Panc1 (cell line): ENCODE measurements around the gene TXNDC11. TPM values are rescaled to one million over a fixed set of nuclear protein-coding genes. Genes with fewer than 3 reads are reported as not detected.

Experiments used
- ATAC-seq: fragments of 200-7000 bp; cut with Tn5 transposase; 2 replicates; pipeline ENCODE4 v1.9.1; 2020; ENCODE audit warnings: mild to moderate bottlenecking, moderate library complexity
- BruUV-seq: library from RNA; stranded (reverse); fragments of 400-500 nt; replicated peaks from 2 replicates; lab custom pipeline; 2021; lab: Mats Ljungman, UMichigan
- CTCF ChIA-PET: fragments of 300-600 bp; sonication (Branson Sonifier 250); formaldehyde crosslinking; loops from one replicate; lab custom pipeline; 2022; ENCODE audit warnings: antibody characterized with exemption; lab: Charles Lee
- POLR2A ChIA-PET: fragments of 300-600 bp; sonication (Branson Sonifier 250); formaldehyde crosslinking; loops from one replicate; lab custom pipeline; 2022; ENCODE audit warnings: antibody characterized with exemption; lab: Charles Lee
- DNase-seq: peaks from one replicate; pipeline ENCODE4 v3.0.0-alpha.2; 2010; ENCODE audit warnings: low read depth, low spot score
- H3K27ac ChIP-seq: 2 replicates; pipeline ENCODE4 v1.5.1; 2011; ENCODE audit warnings: mild to moderate bottlenecking, low read length, inconsistent platforms
- H3K27me3 ChIP-seq: fragments of 200-500 bp; sonication (Bioruptor generic); 2 replicates; pipeline ENCODE4 v1.6.0; 2014; ENCODE audit warnings: low read length, inconsistent platforms; ENCODE audit not compliant: control insufficient read depth, insufficient read depth
- H3K36me3 ChIP-seq: fragments of 200-500 bp; sonication (Bioruptor generic); 2 replicates; pipeline ENCODE4 v1.5.1; 2014; ENCODE audit warnings: inconsistent platforms, mild to moderate bottlenecking, low read length, moderate library complexity; ENCODE audit not compliant: control insufficient read depth, insufficient read depth
- H3K4me1 ChIP-seq: 2 replicates; pipeline ENCODE4 v1.5.1; 2011; ENCODE audit warnings: inconsistent platforms, mild to moderate bottlenecking, low read length, moderate library complexity; ENCODE audit not compliant: control insufficient read depth, insufficient read depth
- H3K4me3 ChIP-seq, 2 experiments: 2 replicates each; pipeline ENCODE4 v1.5.1; 2011 to 2012; ENCODE audit warnings: low read depth in 2 of 2, low read length in 2 of 2, mild to moderate bottlenecking in 2 of 2, inconsistent platforms in 1 of 2, moderate library complexity in 1 of 2
- H3K9me3 ChIP-seq: fragments of 200-500 bp; sonication (Bioruptor generic); 2 replicates; pipeline ENCODE4 v1.5.1; 2014; ENCODE audit warnings: low read depth, mild to moderate bottlenecking, inconsistent platforms, low read length, moderate library complexity; ENCODE audit not compliant: control insufficient read depth, insufficient read depth
- CTCF ChIP-seq: fragments of 450-650 bp; IDR thresholded peaks from 2 replicates; pipeline ENCODE4 v1.5.1; 2017; ENCODE audit warnings: mild to moderate bottlenecking
- POLR2AphosphoS5 ChIP-seq: IDR thresholded peaks from 2 replicates; pipeline ENCODE4 v1.6.1; 2012; ENCODE audit warnings: mild to moderate bottlenecking, low read depth, low read length, moderate library complexity
- REST ChIP-seq, 2 experiments: IDR thresholded peaks; 2 replicates each; pipeline ENCODE4 v1.6.1; 2011 to 2012; ENCODE audit warnings: low read depth in 2 of 2, control low read depth in 1 of 2, low read length in 1 of 2, mild to moderate bottlenecking in 1 of 2, moderate library complexity in 1 of 2; ENCODE audit not compliant: insufficient read depth in 1 of 2
- SIN3A ChIP-seq: IDR thresholded peaks from 2 replicates; pipeline ENCODE4 v1.6.1; 2012; ENCODE audit warnings: low read depth, mild to moderate bottlenecking, low read length, moderate library complexity, borderline replicate concordance; ENCODE audit not compliant: insufficient read depth
- TCF7L2 ChIP-seq: IDR thresholded peaks from 2 replicates; pipeline ENCODE4 v1.6.1; 2011; ENCODE audit warnings: mild to moderate bottlenecking, low read depth, low read length, inconsistent platforms
- in situ Hi-C: cut with HindIII; loops from 2 replicates; pipeline ENCODE4 v1.10.0; 2016; ENCODE audit warnings: low sequenced_read_pairs, low pct_unique_long_range_greater_than_20kb
- intact Hi-C: fragments of 100-400 bp; cut with micrococcal nuclease; formaldehyde crosslinking; loops from one replicate; pipeline ENCODE4 v1.10.0; 2022; ENCODE audit not compliant: unreplicated experiment
- total RNA-seq: library from RNA; stranded (reverse); gene quantifications from one replicate; pipeline ENCODE4 v1.2.1, GENCODE V29; 2021; ENCODE audit not compliant: unreplicated experiment

The TXNDC11 gene
- total RNA-seq, 1 experiment from 2014 or later: 30.5 TPM

GRCh38 chr16:11679250-11679649 lies 63.4 kb downstream of the TXNDC11 start:
- TF ChIP-seq CTCF (no peak), REST (IDR thresholded peaks at IDR 0.05; ENCODE audit: insufficient read depth in 1 of 2, low read depth in 2 of 2, low read length in 1 of 2) (no peak), POLR2AphosphoS5 (no peak)
- in situ Hi-C loops (no loop called here), intact Hi-C loops (no loop called here)
- no peaks in the 10 kb centered on the region for H3K27me3 ChIP-seq
- ChIA-PET POLR2A (no interaction called here), CTCF (no interaction called here)
- no peaks in the 10 kb centered on the region; the same call in 1 of the 2 replicates for H3K36me3 ChIP-seq
- no TSS peak for BruUV-seq
- H3K9me3 ChIP-seq: no peaks in the 10 kb centered on the region
- H3K4me3 ChIP-seq: no peak overlapping the region
- H3K4me1 ChIP-seq: peaks cover 13% of the 10 kb centered on the region
- ATAC-seq: no peak
- DNase-seq: no peak
- H3K27ac ChIP-seq: no peak overlapping the region

GRCh38 chr16:11677959-11678881 lies 64.4 kb downstream of the TXNDC11 start:
- in situ Hi-C loops: no loop called here
- H3K27ac ChIP-seq: no peak overlapping the region
- H3K27me3 ChIP-seq: no peaks in the 10 kb centered on the region
- no peak for ATAC-seq
- no peak overlapping the region for H3K4me3 ChIP-seq
- CTCF ChIA-PET: no interaction called here
- no peaks in the 10 kb centered on the region for H3K9me3 ChIP-seq
- BruUV-seq: no TSS peak
- peaks cover 13% of the 10 kb centered on the region for H3K4me1 ChIP-seq
- intact Hi-C loops: no loop called here
- no peak for DNase-seq
- TF ChIP-seq POLR2AphosphoS5 (peak; percentile 15; the same call in 1 of the 2 replicates), SIN3A (no peak)
- no peaks in the 10 kb centered on the region; the same call in 1 of the 2 replicates for H3K36me3 ChIP-seq
- POLR2A ChIA-PET: no interaction called here

- no peak for TF ChIP-seq POLR2AphosphoS5
- TF ChIP-seq TCF7L2: no peak
- TF ChIP-seq SIN3A: no peak
- no peak for TF ChIP-seq REST (IDR thresholded peaks at IDR 0.05; ENCODE audit: insufficient read depth in 1 of 2, low read depth in 2 of 2, low read length in 1 of 2)
- TF ChIP-seq CTCF: no peak
- no peaks in the 10 kb centered on the region for H3K9me3 ChIP-seq
- intact Hi-C loops (no loop called here), in situ Hi-C loops (no loop called here)
- no peaks in the 10 kb centered on the region for H3K27me3 ChIP-seq
- POLR2A ChIA-PET: no interaction called here
- H3K27ac ChIP-seq: no peak overlapping the region
- no peaks in the 10 kb centered on the region; the same call in 1 of the 2 replicates for H3K36me3 ChIP-seq
- BruUV-seq: no TSS peak
- H3K4me1 ChIP-seq: peaks cover 13% of the 10 kb centered on the region
- ATAC-seq: no peak
- no peak for DNase-seq
- CTCF ChIA-PET: no interaction called here
- no peak overlapping the region for H3K4me3 ChIP-seq
Observed at GRCh38 chr16:11677451-11677951, 65.2 kb downstream of the TXNDC11 start.
